ENCODE data around the gene PXDN.

PXDN gene

DNA sequence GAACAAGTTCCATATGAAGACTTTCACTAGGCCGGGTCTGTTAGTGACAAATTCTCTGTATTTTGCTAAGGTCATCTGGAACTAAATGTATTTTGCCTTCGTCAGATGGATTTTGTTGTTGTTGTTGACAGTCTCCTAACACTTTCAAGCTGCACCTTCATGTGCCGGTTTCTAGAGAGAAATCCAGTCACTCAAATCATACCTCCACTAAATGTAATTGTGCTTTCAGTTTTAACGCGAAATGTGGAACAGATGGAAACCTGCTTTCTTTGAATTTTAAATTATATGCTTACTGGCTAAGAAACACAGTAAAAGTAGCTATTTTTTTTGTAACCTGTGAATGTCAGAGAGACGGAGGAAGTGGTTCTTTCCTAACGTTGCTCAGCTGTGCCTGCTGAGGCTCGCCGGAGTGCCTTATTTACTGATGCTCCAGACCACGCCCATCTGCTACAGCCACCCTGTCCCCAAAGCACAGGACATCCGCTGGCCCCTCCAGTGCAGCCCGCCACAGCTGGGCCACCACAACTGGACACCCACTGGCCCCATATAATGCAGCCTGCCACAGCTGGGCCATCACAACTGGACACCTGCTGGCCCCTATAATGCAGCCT is 134.7 kb downstream of the PXDN start:
- Mint-ChIP-seq H3K4me1 (peaks cover 13% of the 10 kb centered on the region), H3K27ac (no peak overlapping the region), H3K27me3 (ENCODE audit: low read depth, poor library complexity) (peaks cover 11% of the 10 kb centered on the region)

DNA sequence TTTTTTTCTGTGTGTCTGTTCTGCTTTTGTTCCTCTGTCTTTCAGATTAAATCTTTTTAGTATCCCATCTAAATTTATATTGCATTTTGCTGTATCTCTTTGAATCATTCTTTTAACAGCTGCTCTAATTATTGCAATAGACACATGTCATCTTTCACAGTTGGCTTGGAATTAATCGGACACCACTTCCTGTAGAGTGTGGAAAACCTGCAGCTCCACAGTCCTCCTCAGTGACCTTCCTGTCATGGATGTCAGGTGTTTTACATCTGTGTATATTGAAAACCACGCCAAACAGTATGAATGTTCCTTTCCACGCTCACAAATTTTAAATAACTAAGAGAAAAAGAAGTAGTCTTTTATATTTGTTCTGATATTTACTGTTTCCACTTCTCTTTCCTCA is 135.3 kb downstream of the PXDN start:
- DNase-seq = no peak
- Mint-ChIP-seq H3K36me3 (ENCODE audit: low read depth) (no peaks in the 10 kb centered on the region), H3K27me3 (ENCODE audit: low read depth, poor library complexity) (peaks cover 9% of the 10 kb centered on the region), H3K27ac (no peak overlapping the region), H3K9me3 (no peaks in the 10 kb centered on the region), H3K4me3 (no peak overlapping the region), H3K4me1 (peaks cover 9% of the 10 kb centered on the region)
- no peak for TF ChIP-seq CTCF (IDR thresholded peaks at IDR 0.05)

More for the DNA sequence above, 134.7 kb downstream of the PXDN start:
- no peak overlapping the region for H3K4me3 Mint-ChIP-seq
- no peak for DNase-seq
- no peaks in the 10 kb centered on the region for H3K9me3 Mint-ChIP-seq
- no peak for TF ChIP-seq CTCF (IDR thresholded peaks at IDR 0.05)
- H3K36me3 Mint-ChIP-seq (ENCODE audit: low read depth) = no peaks in the 10 kb centered on the region

DNA sequence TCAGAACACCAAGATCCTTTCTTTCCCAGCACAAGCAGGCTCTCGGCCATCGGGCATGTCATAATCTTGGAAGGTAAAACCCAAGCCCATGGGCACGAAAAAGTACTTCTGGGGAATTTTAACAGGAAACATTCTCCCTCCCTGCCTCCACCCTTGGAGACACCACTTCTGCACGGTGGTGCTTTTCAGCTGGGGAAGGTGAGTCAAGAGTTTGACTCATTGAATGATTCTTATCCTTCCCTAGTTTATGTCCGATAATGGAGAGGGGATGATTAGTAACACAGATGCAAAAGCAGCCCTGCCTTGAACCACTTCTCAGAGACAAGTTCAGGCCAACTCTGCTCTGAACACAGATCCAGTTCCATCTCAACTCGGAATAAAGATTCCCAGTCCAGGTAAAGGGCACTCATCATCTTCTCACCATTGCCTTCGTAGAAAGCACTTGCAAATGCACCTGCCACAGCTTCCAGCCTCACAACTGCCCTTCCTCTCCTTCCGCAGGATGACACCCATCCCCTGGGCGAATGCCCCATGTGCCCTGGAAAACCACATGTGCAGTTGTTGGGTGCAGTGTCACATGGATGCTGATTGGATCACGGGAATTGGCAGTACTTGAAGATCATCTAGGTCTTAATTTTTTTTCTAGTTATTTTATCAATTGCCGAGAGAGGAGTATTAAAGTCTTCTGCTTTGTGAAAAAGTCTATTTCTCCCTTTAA is 136.2 kb downstream of the PXDN start:
- peaks cover 6% of the 10 kb centered on the region for H3K27me3 Mint-ChIP-seq (ENCODE audit: low read depth, poor library complexity)
- DNase-seq = no peak
- no peaks in the 10 kb centered on the region for H3K36me3 Mint-ChIP-seq (ENCODE audit: low read depth)
- peaks cover 4% of the 10 kb centered on the region for H3K4me1 Mint-ChIP-seq
- no peak overlapping the region for H3K27ac Mint-ChIP-seq
- TF ChIP-seq CTCF (IDR thresholded peaks at IDR 0.05) = no peak
- no peak overlapping the region for H3K4me3 Mint-ChIP-seq
- no peaks in the 10 kb centered on the region for H3K9me3 Mint-ChIP-seq

DNA sequence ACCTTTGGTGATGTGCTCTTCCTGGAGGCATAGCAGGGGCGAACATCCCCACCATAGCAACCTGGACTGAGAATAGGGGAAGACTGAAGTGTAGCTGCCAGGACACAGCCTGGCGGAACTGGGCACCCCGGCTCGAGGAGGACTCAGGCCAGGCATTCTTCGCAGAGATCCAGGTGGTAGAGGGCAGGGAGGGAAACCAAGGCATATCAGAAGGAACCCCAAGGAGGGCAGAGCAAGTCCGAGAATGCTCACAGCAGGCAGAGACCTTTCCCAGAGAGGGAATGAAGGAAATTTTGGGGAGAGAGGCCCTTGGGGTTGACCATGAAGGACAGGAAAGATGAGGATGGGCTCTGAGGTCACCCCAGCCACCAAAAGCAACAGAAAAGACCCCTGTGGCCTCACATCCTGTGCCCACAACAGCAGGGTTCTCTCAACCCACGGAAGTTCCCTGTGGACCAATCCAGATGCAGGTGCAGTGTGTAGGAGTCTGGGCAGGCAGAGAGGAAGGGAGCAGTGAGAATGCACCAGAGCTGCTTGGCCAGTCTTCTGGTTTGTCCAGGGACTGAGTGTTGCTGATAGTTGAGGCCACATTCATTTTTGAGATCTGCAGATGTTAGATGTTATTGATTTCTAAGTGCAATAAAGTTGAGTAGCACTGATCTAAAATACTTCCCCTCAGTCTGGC is 136.9 kb downstream of the PXDN start:
- no peak for DNase-seq
- Mint-ChIP-seq H3K4me3 (no peak overlapping the region), H3K36me3 (ENCODE audit: low read depth) (no peaks in the 10 kb centered on the region), H3K27ac (no peak overlapping the region), H3K27me3 (ENCODE audit: low read depth, poor library complexity) (peaks cover 4% of the 10 kb centered on the region), H3K9me3 (no peaks in the 10 kb centered on the region), H3K4me1 (peaks cover under 1% of the 10 kb centered on the region)
- no peak for TF ChIP-seq CTCF (IDR thresholded peaks at IDR 0.05)

DNA sequence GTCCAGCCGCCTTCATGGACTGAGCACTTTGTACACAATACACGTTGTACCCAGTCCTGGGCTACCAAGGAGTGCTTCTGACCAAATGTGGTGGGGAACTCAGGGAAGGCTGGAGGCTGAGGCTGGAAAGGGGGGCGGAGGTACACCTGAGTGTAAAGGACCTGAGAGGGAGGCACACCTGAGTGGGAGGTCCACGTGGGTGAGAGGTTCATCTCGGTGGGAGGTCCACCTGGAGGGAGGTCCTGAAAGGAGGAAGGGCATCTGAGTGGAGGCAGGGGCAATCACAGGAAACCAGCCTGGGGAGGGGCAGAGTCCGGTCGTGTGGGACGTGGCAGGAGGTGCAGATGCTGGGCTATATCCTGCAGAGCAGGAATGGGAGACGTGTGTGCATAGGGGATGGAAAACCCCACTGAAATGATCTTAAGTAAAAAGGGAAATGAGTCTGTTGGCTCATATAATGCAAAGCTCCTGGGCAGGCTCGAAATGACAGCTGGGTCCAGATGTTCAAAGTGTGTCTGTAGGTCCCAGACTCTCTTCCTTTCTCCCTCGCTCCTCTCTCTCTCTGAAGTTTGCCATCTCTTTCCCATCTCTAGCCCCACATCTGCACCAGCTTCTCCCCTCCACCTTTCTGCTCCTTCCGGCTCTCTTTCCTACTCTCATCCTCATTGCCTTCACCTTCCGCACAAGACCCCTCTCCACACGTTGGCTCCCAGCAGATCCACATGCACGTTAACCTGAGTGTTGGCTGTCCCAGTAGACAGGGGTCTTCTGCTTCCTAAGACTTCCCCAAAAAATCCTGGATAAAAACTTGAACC is 137.7 kb downstream of the PXDN start:
- Mint-ChIP-seq H3K27ac (no peak overlapping the region), H3K4me1 (peaks cover 8% of the 10 kb centered on the region), H3K4me3 (no peak overlapping the region), H3K9me3 (no peaks in the 10 kb centered on the region), H3K36me3 (ENCODE audit: low read depth) (no peaks in the 10 kb centered on the region), H3K27me3 (ENCODE audit: low read depth, poor library complexity) (peaks cover 4% of the 10 kb centered on the region)
- TF ChIP-seq CTCF (IDR thresholded peaks at IDR 0.05) = no peak
- DNase-seq = no peak
